HL-60 (cell line): ENCODE data around the gene BRIP1.

Experiments
- DNase-seq, 2 experiments: peaks; one replicate each; pipeline ENCODE4 v3.0.0-alpha.2; 2010 to 2020; ENCODE audit warnings: low read depth in 1 of 2, low spot score in 1 of 2
- H3K27ac ChIP-seq: fragments of 250-450 bp; sonication (Bioruptor Pico); replicated peaks from 2 replicates; pipeline ENCODE4 v1.5.1; 2020; ENCODE audit warnings: mild to moderate bottlenecking, moderate library complexity
- H3K27me3 ChIP-seq: fragments of 250-450 bp; sonication (Bioruptor Pico); 2 replicates; pipeline ENCODE4 v1.5.1; 2021; ENCODE audit warnings: mild to moderate bottlenecking, moderate library complexity; ENCODE audit not compliant: insufficient read depth, poor library complexity, severe bottlenecking
- H3K4me3 ChIP-seq: replicated peaks from 2 replicates; pipeline ENCODE4 v1.5.1; 2011; ENCODE audit warnings: mild to moderate bottlenecking, control low read depth, low read length; ENCODE audit not compliant: insufficient read depth
- GABPA ChIP-seq: IDR thresholded peaks from 2 replicates; pipeline ENCODE4 v1.6.1; 2012; ENCODE audit warnings: low read depth
- POLR2AphosphoS5 ChIP-seq: IDR thresholded peaks from 2 replicates; pipeline ENCODE4 v1.6.1; 2012; ENCODE audit warnings: low read depth
- SPI1 ChIP-seq: IDR thresholded peaks from 2 replicates; pipeline ENCODE4 v1.6.1; 2012; ENCODE audit warnings: low read depth, mild to moderate bottlenecking, borderline replicate concordance
- TF ChIP-seq, protein P1 (sequence below): IDR thresholded peaks from 2 replicates; pipeline ENCODE4 v1.6.1; 2012; ENCODE audit warnings: low read depth; ENCODE audit not compliant: insufficient replicate concordance
- TF ChIP-seq, protein P2 (sequence below): IDR thresholded peaks from one replicate; pipeline ENCODE4 v1.5.1; 2011; ENCODE audit warnings: low read length, control low read depth, inconsistent platforms; ENCODE audit not compliant: insufficient read depth

Gene BRIP1

DNA sequence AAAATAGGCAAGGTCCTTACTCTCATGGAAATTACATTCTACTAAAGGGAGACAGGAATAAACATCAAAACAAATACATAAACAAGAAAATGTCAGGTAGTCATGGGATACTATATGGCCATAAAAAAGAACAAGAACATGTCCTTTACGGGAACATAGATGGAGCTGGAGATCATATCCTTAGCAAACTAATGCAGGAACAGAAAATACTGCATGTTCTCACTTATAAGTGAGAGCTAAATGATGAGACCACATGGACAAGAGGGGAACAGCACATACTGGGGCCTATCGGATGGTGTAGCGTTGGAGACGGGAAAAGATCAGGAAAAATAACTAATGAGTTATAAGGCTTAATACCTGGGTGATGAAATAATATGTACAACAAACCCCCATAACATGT lies 69.1 kb downstream of the BRIP1 start:
- DNase-seq = no peak
- Histone ChIP-seq H3K27ac (no peak overlapping the region), H3K27me3 (no peaks in the 10 kb centered on the region), H3K4me3 (no peak overlapping the region)
- TF ChIP-seq, protein P1, sequence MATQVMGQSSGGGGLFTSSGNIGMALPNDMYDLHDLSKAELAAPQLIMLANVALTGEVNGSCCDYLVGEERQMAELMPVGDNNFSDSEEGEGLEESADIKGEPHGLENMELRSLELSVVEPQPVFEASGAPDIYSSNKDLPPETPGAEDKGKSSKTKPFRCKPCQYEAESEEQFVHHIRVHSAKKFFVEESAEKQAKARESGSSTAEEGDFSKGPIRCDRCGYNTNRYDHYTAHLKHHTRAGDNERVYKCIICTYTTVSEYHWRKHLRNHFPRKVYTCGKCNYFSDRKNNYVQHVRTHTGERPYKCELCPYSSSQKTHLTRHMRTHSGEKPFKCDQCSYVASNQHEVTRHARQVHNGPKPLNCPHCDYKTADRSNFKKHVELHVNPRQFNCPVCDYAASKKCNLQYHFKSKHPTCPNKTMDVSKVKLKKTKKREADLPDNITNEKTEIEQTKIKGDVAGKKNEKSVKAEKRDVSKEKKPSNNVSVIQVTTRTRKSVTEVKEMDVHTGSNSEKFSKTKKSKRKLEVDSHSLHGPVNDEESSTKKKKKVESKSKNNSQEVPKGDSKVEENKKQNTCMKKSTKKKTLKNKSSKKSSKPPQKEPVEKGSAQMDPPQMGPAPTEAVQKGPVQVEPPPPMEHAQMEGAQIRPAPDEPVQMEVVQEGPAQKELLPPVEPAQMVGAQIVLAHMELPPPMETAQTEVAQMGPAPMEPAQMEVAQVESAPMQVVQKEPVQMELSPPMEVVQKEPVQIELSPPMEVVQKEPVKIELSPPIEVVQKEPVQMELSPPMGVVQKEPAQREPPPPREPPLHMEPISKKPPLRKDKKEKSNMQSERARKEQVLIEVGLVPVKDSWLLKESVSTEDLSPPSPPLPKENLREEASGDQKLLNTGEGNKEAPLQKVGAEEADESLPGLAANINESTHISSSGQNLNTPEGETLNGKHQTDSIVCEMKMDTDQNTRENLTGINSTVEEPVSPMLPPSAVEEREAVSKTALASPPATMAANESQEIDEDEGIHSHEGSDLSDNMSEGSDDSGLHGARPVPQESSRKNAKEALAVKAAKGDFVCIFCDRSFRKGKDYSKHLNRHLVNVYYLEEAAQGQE = no peak
- TF ChIP-seq, protein P2, sequence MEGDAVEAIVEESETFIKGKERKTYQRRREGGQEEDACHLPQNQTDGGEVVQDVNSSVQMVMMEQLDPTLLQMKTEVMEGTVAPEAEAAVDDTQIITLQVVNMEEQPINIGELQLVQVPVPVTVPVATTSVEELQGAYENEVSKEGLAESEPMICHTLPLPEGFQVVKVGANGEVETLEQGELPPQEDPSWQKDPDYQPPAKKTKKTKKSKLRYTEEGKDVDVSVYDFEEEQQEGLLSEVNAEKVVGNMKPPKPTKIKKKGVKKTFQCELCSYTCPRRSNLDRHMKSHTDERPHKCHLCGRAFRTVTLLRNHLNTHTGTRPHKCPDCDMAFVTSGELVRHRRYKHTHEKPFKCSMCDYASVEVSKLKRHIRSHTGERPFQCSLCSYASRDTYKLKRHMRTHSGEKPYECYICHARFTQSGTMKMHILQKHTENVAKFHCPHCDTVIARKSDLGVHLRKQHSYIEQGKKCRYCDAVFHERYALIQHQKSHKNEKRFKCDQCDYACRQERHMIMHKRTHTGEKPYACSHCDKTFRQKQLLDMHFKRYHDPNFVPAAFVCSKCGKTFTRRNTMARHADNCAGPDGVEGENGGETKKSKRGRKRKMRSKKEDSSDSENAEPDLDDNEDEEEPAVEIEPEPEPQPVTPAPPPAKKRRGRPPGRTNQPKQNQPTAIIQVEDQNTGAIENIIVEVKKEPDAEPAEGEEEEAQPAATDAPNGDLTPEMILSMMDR = no peak
- TF ChIP-seq GABPA (no peak), POLR2AphosphoS5 (no peak), SPI1 (no peak)

DNA sequence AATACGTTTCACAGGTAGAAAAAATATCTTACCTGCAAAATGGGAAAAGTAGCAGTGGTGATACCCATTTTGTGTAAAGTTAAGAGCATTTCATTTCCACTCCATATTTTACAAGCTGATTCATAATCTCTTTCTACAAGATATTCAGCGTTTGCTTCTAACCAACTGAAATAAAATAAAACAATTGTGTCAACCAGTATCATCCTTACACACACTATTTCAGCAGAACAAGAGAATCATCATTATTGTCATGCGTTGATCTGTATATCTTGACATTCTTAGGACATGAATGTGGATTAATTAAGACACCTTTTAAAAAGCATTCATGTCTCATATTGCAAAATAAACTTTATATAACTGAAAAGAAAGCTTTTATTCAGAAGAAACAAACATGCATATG lies 69.8 kb downstream of the BRIP1 start:
- no peak for DNase-seq
- TF ChIP-seq GABPA = no peak
- TF ChIP-seq, protein P1 = no peak
- no peak for TF ChIP-seq SPI1
- TF ChIP-seq, protein P2 = no peak
- no peak for TF ChIP-seq POLR2AphosphoS5
- no peaks in the 10 kb centered on the region for H3K27me3 ChIP-seq
- no peak overlapping the region for H3K4me3 ChIP-seq
- no peak overlapping the region for H3K27ac ChIP-seq

DNA sequence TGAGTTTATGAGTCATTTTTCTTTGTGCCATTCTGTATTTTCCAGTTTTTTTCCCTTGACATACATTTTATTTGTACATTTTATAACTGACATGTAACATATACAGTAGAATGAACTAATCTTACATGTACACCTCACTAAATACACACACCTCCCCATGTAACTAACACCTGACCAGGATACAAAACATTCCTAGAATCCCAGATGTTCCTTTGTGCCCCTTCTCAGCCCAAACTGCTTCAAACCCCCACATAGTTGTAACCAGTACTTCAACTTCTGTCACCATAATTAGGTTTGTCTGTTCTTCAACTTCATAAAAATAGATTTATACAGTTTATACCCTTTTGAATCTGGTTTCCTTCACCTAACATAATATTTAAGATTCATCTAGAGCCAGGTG lies 73.5 kb downstream of the BRIP1 start:
- no peak for TF ChIP-seq SPI1

DNA sequence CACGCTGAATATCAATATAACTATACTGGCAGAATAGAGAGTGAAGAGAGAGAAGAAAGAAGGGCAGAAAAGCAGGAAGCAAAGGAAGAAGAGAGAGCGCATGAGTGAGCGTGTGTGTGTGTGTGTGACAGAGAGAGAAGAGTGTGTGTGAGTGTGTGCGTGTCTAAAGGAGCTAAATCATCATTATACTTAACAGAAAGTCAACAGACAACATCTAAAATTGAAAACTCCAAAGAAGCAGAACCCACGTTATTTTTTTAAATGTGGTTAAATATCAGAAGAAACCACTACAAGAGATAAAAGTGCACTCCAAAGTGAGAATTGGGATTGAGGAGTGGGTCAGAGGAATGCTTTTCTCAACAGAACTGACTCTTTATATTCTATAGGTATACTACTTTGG lies 77.2 kb downstream of the BRIP1 start:
- Histone ChIP-seq H3K27me3 (no peaks in the 10 kb centered on the region), H3K27ac (no peak overlapping the region), H3K4me3 (no peak overlapping the region)
- DNase-seq = no peak
- no peak for TF ChIP-seq GABPA
- TF ChIP-seq, protein P1 = no peak
- no peak for TF ChIP-seq SPI1
- TF ChIP-seq, protein P2 = no peak
- TF ChIP-seq POLR2AphosphoS5 = no peak

More for the DNA sequence above, 73.5 kb downstream of the BRIP1 start:
- no peak for DNase-seq
- H3K27ac ChIP-seq = no peak overlapping the region
- no peaks in the 10 kb centered on the region for H3K27me3 ChIP-seq
- H3K4me3 ChIP-seq = no peak overlapping the region
